Measurements from ENCODE around the gene ASB11.

DNA sequence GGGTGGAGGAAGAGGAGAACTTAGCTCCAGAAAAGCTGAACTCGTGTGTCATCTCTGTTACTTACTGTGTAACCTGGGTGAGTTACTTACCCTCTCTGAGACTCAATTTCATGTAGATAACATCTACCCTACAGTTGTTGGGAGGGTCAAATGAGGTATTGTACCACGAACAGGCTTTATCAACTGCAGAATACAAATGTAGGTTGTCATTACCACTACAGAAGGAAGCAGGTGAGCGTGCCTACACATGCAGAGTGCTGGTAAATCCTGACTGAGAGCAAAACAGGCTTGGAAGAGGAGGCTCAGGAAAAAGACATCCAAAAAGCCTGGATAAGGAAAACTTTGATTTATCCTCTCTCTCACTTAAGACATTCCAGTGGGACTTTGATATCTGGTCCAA lies 12.7 kb upstream of the ASB11 start:
- TF ChIP-seq, protein P1, sequence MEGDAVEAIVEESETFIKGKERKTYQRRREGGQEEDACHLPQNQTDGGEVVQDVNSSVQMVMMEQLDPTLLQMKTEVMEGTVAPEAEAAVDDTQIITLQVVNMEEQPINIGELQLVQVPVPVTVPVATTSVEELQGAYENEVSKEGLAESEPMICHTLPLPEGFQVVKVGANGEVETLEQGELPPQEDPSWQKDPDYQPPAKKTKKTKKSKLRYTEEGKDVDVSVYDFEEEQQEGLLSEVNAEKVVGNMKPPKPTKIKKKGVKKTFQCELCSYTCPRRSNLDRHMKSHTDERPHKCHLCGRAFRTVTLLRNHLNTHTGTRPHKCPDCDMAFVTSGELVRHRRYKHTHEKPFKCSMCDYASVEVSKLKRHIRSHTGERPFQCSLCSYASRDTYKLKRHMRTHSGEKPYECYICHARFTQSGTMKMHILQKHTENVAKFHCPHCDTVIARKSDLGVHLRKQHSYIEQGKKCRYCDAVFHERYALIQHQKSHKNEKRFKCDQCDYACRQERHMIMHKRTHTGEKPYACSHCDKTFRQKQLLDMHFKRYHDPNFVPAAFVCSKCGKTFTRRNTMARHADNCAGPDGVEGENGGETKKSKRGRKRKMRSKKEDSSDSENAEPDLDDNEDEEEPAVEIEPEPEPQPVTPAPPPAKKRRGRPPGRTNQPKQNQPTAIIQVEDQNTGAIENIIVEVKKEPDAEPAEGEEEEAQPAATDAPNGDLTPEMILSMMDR (IDR thresholded peaks at IDR 0.05; ENCODE audit: borderline replicate concordance, extremely low read depth, low read length, poor library complexity, severe bottlenecking): no peak
- no peak for TF ChIP-seq EZH2 (IDR thresholded peaks at IDR 0.05; ENCODE audit: borderline replicate concordance, low read depth, low read length, severe bottlenecking)
